IMR-90 (cell line): ENCODE results near the gene TEP1. TPM values are rescaled to one million over a fixed set of nuclear protein-coding genes. Genes with fewer than 3 reads are reported as not detected.

Source experiments
- ATAC-seq: fragments of 200-7000 bp; cut with Tn5 transposase; 2 replicates; pipeline ENCODE4 v1.9.1; 2020; ENCODE audit warnings: low read depth, mild to moderate bottlenecking, moderate library complexity
- BruUV-seq: library from RNA; stranded (reverse); fragments of 400-500 nt; replicated peaks from 2 replicates; lab custom pipeline; 2021; lab: Mats Ljungman, UMichigan
- CTCF ChIA-PET: fragments of 300-600 bp; formaldehyde crosslinking; extraction: SDS; loops from one replicate; lab custom pipeline; 2021; ENCODE audit warnings: antibody characterized with exemption; lab: Yijun Ruan, JAX
- POLR2A ChIA-PET: fragments of 300-600 bp; sonication (Branson Sonifier 250); formaldehyde crosslinking; loops from one replicate; lab custom pipeline; 2022; ENCODE audit warnings: antibody characterized with exemption; ENCODE audit not compliant: unreplicated experiment; lab: Charles Lee
- DNase-seq: peaks from one replicate; pipeline ENCODE4 v3.0.0; 2013
- H2AFZ ChIP-seq: replicated peaks from 2 replicates; pipeline ENCODE3; 2013; ENCODE audit warnings: low read length, mild to moderate bottlenecking; ENCODE audit not compliant: poor library complexity
- H2AK5ac ChIP-seq: 2 replicates; pipeline ENCODE4 v1.6.1; 2013; ENCODE audit warnings: low read depth, low read length, inconsistent platforms
- H2AK9ac ChIP-seq: replicated peaks from 2 replicates; pipeline ENCODE3; 2013; ENCODE audit warnings: mild to moderate bottlenecking, low read depth, low read length, moderate library complexity; ENCODE audit not compliant: poor library complexity
- H2BK120ac ChIP-seq: 2 replicates; pipeline ENCODE4 v1.6.1; 2013; ENCODE audit warnings: low read depth, low read length, inconsistent platforms
- H2BK15ac ChIP-seq: 3 replicates; pipeline ENCODE4 v1.6.1; 2013; ENCODE audit warnings: low read depth, low read length, inconsistent platforms
- H2BK20ac ChIP-seq: 2 replicates; pipeline ENCODE4 v1.6.1; 2013; ENCODE audit warnings: low read depth, mild to moderate bottlenecking, inconsistent platforms, low read length, moderate library complexity
- H2BK5ac ChIP-seq: 2 replicates; pipeline ENCODE4 v1.6.1; 2013; ENCODE audit warnings: mild to moderate bottlenecking, low read depth, low read length, inconsistent platforms; ENCODE audit not compliant: poor library complexity, severe bottlenecking
- H3K14ac ChIP-seq: replicated peaks from 2 replicates; pipeline ENCODE4 v1.6.1; 2013; ENCODE audit warnings: low read depth, low read length, inconsistent platforms
- H3K18ac ChIP-seq: 2 replicates; pipeline ENCODE4 v1.6.1; 2013; ENCODE audit warnings: low read depth, low read length, control low read depth
- H3K23ac ChIP-seq: 2 replicates; pipeline ENCODE4 v1.6.1; 2013; ENCODE audit warnings: low read depth, low read length, inconsistent platforms
- H3K27ac ChIP-seq: 2 replicates; pipeline ENCODE4 v1.5.1; 2013; ENCODE audit warnings: mild to moderate bottlenecking, control low read depth, low read length; ENCODE audit not compliant: insufficient read depth
- H3K27me3 ChIP-seq: 2 replicates; pipeline ENCODE4 v1.6.1; 2013; ENCODE audit warnings: low read length; ENCODE audit not compliant: control insufficient read depth, insufficient read depth
- H3K36me3 ChIP-seq: 2 replicates; pipeline ENCODE4 v1.6.1; 2013; ENCODE audit warnings: low read length, mixed read lengths; ENCODE audit not compliant: control insufficient read depth, insufficient read depth
- H3K4ac ChIP-seq: 2 replicates; pipeline ENCODE4 v1.6.1; 2013; ENCODE audit warnings: low read depth, low read length, inconsistent platforms
- H3K4me1 ChIP-seq: 2 replicates; pipeline ENCODE4 v1.6.1; 2013; ENCODE audit warnings: low read length, mixed read lengths; ENCODE audit not compliant: control insufficient read depth, insufficient read depth
- H3K4me2 ChIP-seq: 2 replicates; pipeline ENCODE4 v1.6.1; 2013; ENCODE audit warnings: low read depth, mild to moderate bottlenecking, control low read depth, low read length, moderate library complexity
- H3K4me3 ChIP-seq: 2 replicates; pipeline ENCODE4 v1.5.1; 2013; ENCODE audit warnings: low read depth, mild to moderate bottlenecking, control low read depth, low read length, moderate library complexity; ENCODE audit not compliant: insufficient read depth
- H3K56ac ChIP-seq: 2 replicates; pipeline ENCODE4 v1.6.1; 2013; ENCODE audit warnings: low read length, inconsistent platforms; ENCODE audit not compliant: insufficient read depth; ENCODE audit errors: extremely low read depth
- H3K79me1 ChIP-seq, 2 experiments: 2 replicates each; pipeline ENCODE4 v1.6.1; 2013; ENCODE audit warnings: low read length in 2 of 2, inconsistent platforms in 1 of 2, low read depth in 1 of 2
- H3K9ac ChIP-seq: 2 replicates; pipeline ENCODE4 v1.6.1; 2013; ENCODE audit warnings: low read depth, low read length, control low read depth
- H3K9me1 ChIP-seq: 2 replicates; pipeline ENCODE4 v1.6.1; 2013; ENCODE audit warnings: low read length, inconsistent platforms; ENCODE audit not compliant: insufficient read depth
- H3K9me3 ChIP-seq: 2 replicates; pipeline ENCODE4 v1.6.1; 2013; ENCODE audit warnings: low read length; ENCODE audit not compliant: control insufficient read depth, insufficient read depth
- H4K20me1 ChIP-seq: 2 replicates; pipeline ENCODE4 v1.6.1; 2013; ENCODE audit warnings: low read length, inconsistent platforms; ENCODE audit not compliant: insufficient read depth
- H4K5ac ChIP-seq: 2 replicates; pipeline ENCODE4 v1.6.1; 2013; ENCODE audit warnings: mild to moderate bottlenecking, low read depth, low read length, control low read depth
- H4K8ac ChIP-seq, 2 experiments: 2 replicates each; pipeline ENCODE4 v1.6.1; 2013; ENCODE audit warnings: low read depth in 2 of 2, low read length in 2 of 2, control low read depth in 1 of 2, inconsistent platforms in 1 of 2
- H4K91ac ChIP-seq: 2 replicates; pipeline ENCODE4 v1.6.1; 2013; ENCODE audit warnings: low read depth, low read length, inconsistent platforms; ENCODE audit not compliant: insufficient read depth
- CHD1 ChIP-seq: IDR thresholded peaks from 2 replicates; pipeline ENCODE4 v1.6.1; 2012; ENCODE audit warnings: low read depth, low read length, improper control_type of control experiment
- FOS ChIP-seq: fragments of 150-350 bp; IDR thresholded peaks from 2 replicates; pipeline ENCODE4 v1.6.1; 2016; ENCODE audit warnings: low read depth, low read length
- NFE2L2 ChIP-seq: fragments of 150-350 bp; IDR thresholded peaks from 2 replicates; pipeline ENCODE4 v1.6.1; 2016; ENCODE audit warnings: low read depth, mild to moderate bottlenecking, low read length
- POLR2A ChIP-seq: IDR thresholded peaks from 2 replicates; pipeline ENCODE4 v1.6.1; 2012; ENCODE audit warnings: mild to moderate bottlenecking, low read depth, low read length
- RAD21 ChIP-seq: IDR thresholded peaks from 2 replicates; pipeline ENCODE4 v1.6.1; 2012; ENCODE audit warnings: low read length, improper control_type of control experiment
- RCOR1 ChIP-seq: IDR thresholded peaks from 2 replicates; pipeline ENCODE4 v1.6.1; 2012; ENCODE audit warnings: mild to moderate bottlenecking, low read length, improper control_type of control experiment; ENCODE audit not compliant: insufficient replicate concordance
- WGBS, 2 experiments: methylation state at CpG; one replicate each; pipeline versions ENCODE4 v1.1.5 to v1.1.7; 2013; ENCODE audit warnings: missing lambda C conversion rate in 2 of 2; ENCODE audit not compliant: insufficient read length in 1 of 2; ENCODE audit errors: extremely low coverage in 2 of 2; 5-methylcytosine and 5-hydroxymethylcytosine counted together
- dilution Hi-C: fragments of 300-500 bp; cut with HindIII; formaldehyde crosslinking; loops from one replicate; pipeline ENCODE4 v1.14.3; 2018; ENCODE audit warnings: low sequenced_read_pairs; ENCODE audit not compliant: unreplicated experiment
- in situ Hi-C: fragments of 300-500 bp; cut with MboI; formaldehyde crosslinking; loops from 3 replicates; pipeline ENCODE4 v1.14.3; 2019; ENCODE audit warnings: low sequenced_read_pairs, inconsistent platforms, mixed read lengths
- intact Hi-C: fragments of 100-400 bp; cut with micrococcal nuclease; formaldehyde crosslinking; loops from 2 replicates; pipeline ENCODE4 v1.10.0; 2022
- polyA plus RNA-seq, 3 experiments: library from polyadenylated mRNA; depleted of rRNA; stranded (reverse); fragments of >200 nt; gene quantifications; 2 replicates each; pipeline ENCODE4 v1.2.3, GENCODE V29; 2012; ENCODE audit warnings: low replicate concordance in 1 of 3
- total RNA-seq: library from RNA; depleted of rRNA; stranded (reverse); fragments of >200 nt; gene quantifications from 2 replicates; pipeline ENCODE4 v1.2.3, GENCODE V29; 2012

TEP1 gene
- total and polyA plus RNA-seq, 2 of the 4 experiments (the other 2 are of a cell fraction), result 10.7 to 12.4 TPM

DNA sequence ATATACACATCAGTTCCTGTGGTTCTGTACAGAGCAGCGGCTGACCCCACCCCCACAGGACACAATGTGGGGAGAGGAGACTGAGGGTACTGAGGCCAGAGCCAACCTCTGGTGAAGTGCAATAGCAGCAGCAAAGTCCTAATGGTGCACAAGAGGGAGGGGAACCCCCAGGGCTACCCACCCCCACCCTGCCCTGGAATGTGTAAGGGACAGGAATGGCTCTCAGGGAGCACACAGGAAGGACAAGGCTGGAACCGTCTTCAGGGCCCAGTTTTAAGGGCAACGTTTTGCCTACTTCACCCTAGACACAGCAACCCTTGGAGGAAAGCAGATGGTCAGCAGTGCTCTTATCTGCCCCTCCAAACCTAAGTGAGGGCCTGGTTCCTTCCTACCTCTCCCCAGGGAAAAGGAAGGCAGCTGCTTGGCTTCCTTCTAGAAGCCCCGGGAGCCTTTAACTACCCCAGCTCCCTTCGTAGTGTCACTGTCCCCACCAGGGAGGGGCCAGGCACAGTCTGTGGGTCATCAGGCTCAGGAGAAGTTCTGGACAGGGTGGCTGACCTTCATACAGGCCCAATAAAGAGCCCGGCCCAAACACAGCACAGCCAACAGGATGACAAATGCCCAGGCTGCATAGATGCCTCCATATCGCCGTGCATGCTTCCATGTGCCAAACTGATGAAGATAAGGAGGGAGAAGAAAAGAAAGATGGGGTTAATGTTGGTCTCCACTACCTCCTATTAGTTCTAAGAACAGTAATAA, 44.9 kb upstream of the TEP1 start:
- Histone ChIP-seq H3K23ac (no peak overlapping the region), H2BK5ac (no peak overlapping the region), H3K4me1 (0 out of 2 replicates have a peak, but pooled peaks cover 4% of the 10 kb centered on the region), H3K56ac (no peak overlapping the region), H2AK9ac (no peak overlapping the region), H3K36me3 (peaks cover 21% of the 10 kb centered on the region), H3K79me1 (peaks cover 25 to 51% of the 10 kb centered on the region in 2 experiments), H2BK20ac (no peak overlapping the region), H2AFZ (no peak overlapping the region), H3K4me3 (no peak overlapping the region), H3K4ac (no peak overlapping the region), H4K8ac (no peak overlapping the region), H4K20me1 (0 out of 2 replicates have a peak, but pooled peaks cover 3% of the 10 kb centered on the region), H2AK5ac (no peak overlapping the region), H3K27ac (no peak overlapping the region), H3K9me1 (peaks cover 10% of the 10 kb centered on the region; the same call in 1 of the 2 replicates), H4K91ac (no peak overlapping the region), H4K5ac (no peak overlapping the region), H3K14ac (no peak overlapping the region), H2BK15ac (no peak overlapping the region), H3K4me2 (no peak overlapping the region), H3K9me3 (no peaks in the 10 kb centered on the region), H3K27me3 (no peaks in the 10 kb centered on the region), H2BK120ac (no peak overlapping the region), H3K9ac (no peak overlapping the region), H3K18ac (no peak overlapping the region)
- ATAC-seq (no peak), DNase-seq (no peak)
- WGBS, 2 experiments, result no CpG with 5 or more reads among the region's 8 CpGs
- POLR2A ChIA-PET, result no interaction called here
- dilution Hi-C loops (no loop called here), in situ Hi-C loops (loop anchor here (25.0 kb wide), 1 partner anchor 629 kb away; the partner anchor contains the start of gene ZNF219), intact Hi-C loops (no loop called here)
- TF ChIP-seq POLR2A, result peak; percentile 32; the same call in 1 of the 2 replicates
- TF ChIP-seq NFE2L2, result no peak
- no peak for TF ChIP-seq FOS
- TF ChIP-seq RAD21, result no peak
- no peak for TF ChIP-seq RCOR1
- TF ChIP-seq CHD1, result no peak
- CTCF ChIA-PET, result no interaction called here
- BruUV-seq, result TSS peak; percentile 58
